ENCODE results near the gene FLRT2. TPM values are rescaled to one million over a fixed set of nuclear protein-coding genes. Genes with fewer than 3 reads are reported as not detected.

The FLRT2 gene
- total and polyA plus RNA-seq, 9 of the 15 experiments (the other 6 are each of a cell fraction or from before 2014, with no cell fraction given), result 0.02 TPM; not detected in 8

DNA sequence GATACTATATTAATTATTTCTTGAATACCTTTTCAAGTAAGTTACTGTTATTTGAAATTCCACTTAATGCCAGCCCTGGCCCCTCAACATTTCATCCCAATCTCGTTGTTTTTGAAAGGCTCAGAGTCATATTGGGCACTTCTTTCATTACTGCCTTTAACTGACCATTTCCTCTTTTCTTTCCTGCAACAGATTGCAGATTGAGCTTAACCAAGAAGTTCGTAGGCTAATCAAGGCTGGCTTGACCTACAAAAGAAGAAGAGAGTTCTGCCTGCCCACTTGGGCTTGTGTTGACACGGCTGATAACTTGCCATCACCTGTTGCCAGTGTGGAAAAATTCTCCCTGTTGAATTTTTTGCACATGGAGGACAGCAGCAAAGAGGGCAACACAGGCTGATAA lies 91.0 kb downstream of the FLRT2 start (continued):
- TF ChIP-seq, protein P1, sequence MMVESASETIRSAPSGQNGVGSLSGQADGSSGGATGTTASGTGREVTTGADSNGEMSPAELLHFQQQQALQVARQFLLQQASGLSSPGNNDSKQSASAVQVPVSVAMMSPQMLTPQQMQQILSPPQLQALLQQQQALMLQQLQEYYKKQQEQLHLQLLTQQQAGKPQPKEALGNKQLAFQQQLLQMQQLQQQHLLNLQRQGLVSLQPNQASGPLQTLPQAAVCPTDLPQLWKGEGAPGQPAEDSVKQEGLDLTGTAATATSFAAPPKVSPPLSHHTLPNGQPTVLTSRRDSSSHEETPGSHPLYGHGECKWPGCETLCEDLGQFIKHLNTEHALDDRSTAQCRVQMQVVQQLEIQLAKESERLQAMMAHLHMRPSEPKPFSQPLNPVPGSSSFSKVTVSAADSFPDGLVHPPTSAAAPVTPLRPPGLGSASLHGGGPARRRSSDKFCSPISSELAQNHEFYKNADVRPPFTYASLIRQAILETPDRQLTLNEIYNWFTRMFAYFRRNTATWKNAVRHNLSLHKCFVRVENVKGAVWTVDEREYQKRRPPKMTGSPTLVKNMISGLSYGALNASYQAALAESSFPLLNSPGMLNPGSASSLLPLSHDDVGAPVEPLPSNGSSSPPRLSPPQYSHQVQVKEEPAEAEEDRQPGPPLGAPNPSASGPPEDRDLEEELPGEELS (CRISPR knock-in tag; IDR thresholded peaks at IDR 0.05; ENCODE audit: borderline replicate concordance), result no peak
- TF ChIP-seq ZNF384 (IDR thresholded peaks at IDR 0.05; ENCODE audit: low read depth, low read length) (no peak), ZNF717 (CRISPR knock-in tag; IDR thresholded peaks at IDR 0.05) (no peak), ZFP30 (CRISPR knock-in tag; IDR thresholded peaks at IDR 0.05; ENCODE audit: borderline replicate concordance) (no peak), ELF1 (tag; IDR thresholded peaks at IDR 0.05) (no peak), TAF15 (IDR thresholded peaks at IDR 0.05; ENCODE audit: low read depth, low read length) (no peak)
- TF ChIP-seq, protein P2, sequence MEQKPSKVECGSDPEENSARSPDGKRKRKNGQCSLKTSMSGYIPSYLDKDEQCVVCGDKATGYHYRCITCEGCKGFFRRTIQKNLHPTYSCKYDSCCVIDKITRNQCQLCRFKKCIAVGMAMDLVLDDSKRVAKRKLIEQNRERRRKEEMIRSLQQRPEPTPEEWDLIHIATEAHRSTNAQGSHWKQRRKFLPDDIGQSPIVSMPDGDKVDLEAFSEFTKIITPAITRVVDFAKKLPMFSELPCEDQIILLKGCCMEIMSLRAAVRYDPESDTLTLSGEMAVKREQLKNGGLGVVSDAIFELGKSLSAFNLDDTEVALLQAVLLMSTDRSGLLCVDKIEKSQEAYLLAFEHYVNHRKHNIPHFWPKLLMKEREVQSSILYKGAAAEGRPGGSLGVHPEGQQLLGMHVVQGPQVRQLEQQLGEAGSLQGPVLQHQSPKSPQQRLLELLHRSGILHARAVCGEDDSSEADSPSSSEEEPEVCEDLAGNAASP (IDR thresholded peaks at IDR 0.05), result no peak

DNA sequence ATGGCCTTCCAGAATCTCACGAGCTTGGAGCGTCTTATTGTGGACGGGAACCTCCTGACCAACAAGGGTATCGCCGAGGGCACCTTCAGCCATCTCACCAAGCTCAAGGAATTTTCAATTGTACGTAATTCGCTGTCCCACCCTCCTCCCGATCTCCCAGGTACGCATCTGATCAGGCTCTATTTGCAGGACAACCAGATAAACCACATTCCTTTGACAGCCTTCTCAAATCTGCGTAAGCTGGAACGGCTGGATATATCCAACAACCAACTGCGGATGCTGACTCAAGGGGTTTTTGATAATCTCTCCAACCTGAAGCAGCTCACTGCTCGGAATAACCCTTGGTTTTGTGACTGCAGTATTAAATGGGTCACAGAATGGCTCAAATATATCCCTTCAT lies 92.2 kb downstream of the FLRT2 start:
- Histone ChIP-seq H3K9me1 (ENCODE audit: control insufficient read depth, insufficient read depth, low read length) (no peaks in the 10 kb centered on the region), H3K9ac (ENCODE audit: insufficient read depth in 1 of 2, low read depth in 2 of 2, low read length in 2 of 2) (no peak overlapping the region), H2AFZ (ENCODE audit: low read depth, low read length) (no peak overlapping the region), H3K27me3 (ENCODE audit: control insufficient read depth in 2 of 2, insufficient read depth in 2 of 2, low read length in 2 of 2) (no peaks in the 10 kb centered on the region), H3K36me3 (ENCODE audit: control insufficient read depth, insufficient read depth, low read length) (no peaks in the 10 kb centered on the region), H3K9me3 (replicated peaks; ENCODE audit: control insufficient read depth, insufficient read depth, low read depth, low read length) (no peaks in the 10 kb centered on the region), H3K4me2 (ENCODE audit: insufficient read depth, low read length) (no peak overlapping the region), H3K4me1 (replicated peaks in 1 of 2; ENCODE audit: control insufficient read depth in 2 of 2, insufficient read depth in 2 of 2, low read length in 2 of 2) (no peaks in the 10 kb centered on the region), H4K20me1 (replicated peaks; ENCODE audit: control insufficient read depth, insufficient read depth, low read length) (no peaks in the 10 kb centered on the region), H3K27ac (ENCODE audit: extremely low read depth, low read depth, low read length) (no peak overlapping the region), H3K4me3 (no peak overlapping the region), H3K79me2 (ENCODE audit: control insufficient read depth, insufficient read depth, low read length) (no peaks in the 10 kb centered on the region)
- POLR2A ChIA-PET, result no interaction called here
- DNase-seq (ENCODE audit: extremely low read depth in 1 of 4, low spot score in 3 of 4), result no peak
- no peak for FAIRE-seq
- BruUV-seq (replicated peaks), result no TSS peak
- ATAC-seq, result no peak
- CTCF ChIA-PET (ENCODE audit: low intra/inter-chr PET ratio), result no interaction called here
- in situ Hi-C loops (cut with MboI) (no loop called here), intact Hi-C loops (cut with micrococcal nuclease) (no loop called here)
- WGBS (ENCODE audit: insufficient coverage, low coverage, missing lambda C conversion rate), result 7% methylated on average over 10 of the region's 13 CpGs
- no peak for TF ChIP-seq HDAC6 (IDR thresholded peaks at IDR 0.05; ENCODE audit: low read depth, low read length)
- no peak for TF ChIP-seq NFE2L1 (tag; IDR thresholded peaks at IDR 0.05; ENCODE audit: borderline replicate concordance, low read depth)
- TF ChIP-seq DDX20 (tag; IDR thresholded peaks at IDR 0.05; ENCODE audit: low read depth), result no peak
- no peak for TF ChIP-seq ZNF347 (CRISPR knock-in tag; IDR thresholded peaks at IDR 0.05; ENCODE audit: low read depth)
- no peak for TF ChIP-seq SRSF9 (IDR thresholded peaks at IDR 0.05; ENCODE audit: borderline replicate concordance, low read depth, low read length)
- no peak for TF ChIP-seq FUS (optimal IDR thresholded peaks at IDR 0.05; ENCODE audit: low read depth, low read length)
- TF ChIP-seq ZNF146 (CRISPR knock-in tag; IDR thresholded peaks at IDR 0.05; ENCODE audit: unreplicated experiment), result no peak
- no peak for TF ChIP-seq NR1H2 (CRISPR knock-in tag; IDR thresholded peaks at IDR 0.05)
- TF ChIP-seq, protein P3, sequence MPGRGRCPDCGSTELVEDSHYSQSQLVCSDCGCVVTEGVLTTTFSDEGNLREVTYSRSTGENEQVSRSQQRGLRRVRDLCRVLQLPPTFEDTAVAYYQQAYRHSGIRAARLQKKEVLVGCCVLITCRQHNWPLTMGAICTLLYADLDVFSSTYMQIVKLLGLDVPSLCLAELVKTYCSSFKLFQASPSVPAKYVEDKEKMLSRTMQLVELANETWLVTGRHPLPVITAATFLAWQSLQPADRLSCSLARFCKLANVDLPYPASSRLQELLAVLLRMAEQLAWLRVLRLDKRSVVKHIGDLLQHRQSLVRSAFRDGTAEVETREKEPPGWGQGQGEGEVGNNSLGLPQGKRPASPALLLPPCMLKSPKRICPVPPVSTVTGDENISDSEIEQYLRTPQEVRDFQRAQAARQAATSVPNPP (IDR thresholded peaks at IDR 0.05; ENCODE audit: borderline replicate concordance, insufficient read depth, insufficient read length), result no peak
- no peak for TF ChIP-seq ZNF165 (CRISPR knock-in tag; IDR thresholded peaks at IDR 0.05; ENCODE audit: borderline replicate concordance)
- no peak for TF ChIP-seq CBX1 (IDR thresholded peaks at IDR 0.05; ENCODE audit: low read depth)
- TF ChIP-seq DIDO1 (tag; IDR thresholded peaks at IDR 0.05; ENCODE audit: low read depth), result no peak

Data from K562 (cell line).